IPS-20b (cell line): ENCODE results near the gene NUDT19.

Source experiments
- H3K27ac ChIP-seq: one replicate; pipeline ENCODE4 v1.5.1; 2013; ENCODE audit warnings: low read length
- H3K27me3 ChIP-seq: 2 replicates; pipeline ENCODE4 v1.6.1; 2013; ENCODE audit warnings: mild to moderate bottlenecking, low read length, inconsistent platforms; ENCODE audit not compliant: insufficient read depth
- H3K36me3 ChIP-seq: 2 replicates; pipeline ENCODE4 v1.6.1; 2013; ENCODE audit warnings: low read depth, mild to moderate bottlenecking, inconsistent platforms, low read length, moderate library complexity; ENCODE audit not compliant: insufficient read depth
- H3K4me1 ChIP-seq: 2 replicates; pipeline ENCODE4 v1.6.1; 2013; ENCODE audit warnings: mild to moderate bottlenecking, control low read depth, inconsistent platforms, low read length, moderate library complexity; ENCODE audit not compliant: insufficient read depth
- H3K4me3 ChIP-seq: 2 replicates; pipeline ENCODE4 v1.5.1; 2013; ENCODE audit warnings: mild to moderate bottlenecking, low read length, inconsistent platforms
- H3K9ac ChIP-seq: 2 replicates; pipeline ENCODE4 v1.6.1; 2013; ENCODE audit warnings: low read depth, mild to moderate bottlenecking, inconsistent platforms, low read length, moderate library complexity
- H3K9me3 ChIP-seq: 2 replicates; pipeline ENCODE4 v1.6.1; 2013; ENCODE audit warnings: mild to moderate bottlenecking, low read depth, low read length, inconsistent platforms; ENCODE audit not compliant: insufficient read depth

NUDT19 gene

GRCh38 chr19:32748497-32748896 lies 56.9 kb downstream of the NUDT19 start:
- no peaks in the 10 kb centered on the region for H3K27me3 ChIP-seq
- no peaks in the 10 kb centered on the region for H3K4me1 ChIP-seq
- H3K9me3 ChIP-seq = no peaks in the 10 kb centered on the region
- no peak overlapping the region for H3K27ac ChIP-seq
- H3K9ac ChIP-seq = no peak overlapping the region
- H3K4me3 ChIP-seq = no peak overlapping the region
- no peaks in the 10 kb centered on the region for H3K36me3 ChIP-seq

- Histone ChIP-seq H3K4me1 (no peaks in the 10 kb centered on the region), H3K36me3 (no peaks in the 10 kb centered on the region), H3K27me3 (no peaks in the 10 kb centered on the region), H3K4me3 (no peak overlapping the region), H3K27ac (no peak overlapping the region), H3K9ac (no peak overlapping the region), H3K9me3 (no peaks in the 10 kb centered on the region)
These were observed 57.3 kb downstream of the NUDT19 start for GRCh38 chr19:32748948-32749347.

- no peak overlapping the region for H3K4me3 ChIP-seq
- no peak overlapping the region for H3K9ac ChIP-seq
- H3K36me3 ChIP-seq = no peaks in the 10 kb centered on the region
- H3K4me1 ChIP-seq = no peaks in the 10 kb centered on the region
- no peaks in the 10 kb centered on the region for H3K9me3 ChIP-seq
- no peaks in the 10 kb centered on the region for H3K27me3 ChIP-seq
- H3K27ac ChIP-seq = no peak overlapping the region
These were observed 57.7 kb downstream of the NUDT19 start for GRCh38 chr19:32749361-32749760.

GRCh38 chr19:32750441-32751055 lies 58.9 kb downstream of the NUDT19 start:
- Histone ChIP-seq H3K4me3 (no peak overlapping the region), H3K27ac (no peak overlapping the region)

GRCh38 chr19:32751066-32751465 lies 59.4 kb downstream of the NUDT19 start:
- no peaks in the 10 kb centered on the region for H3K4me1 ChIP-seq
- H3K27me3 ChIP-seq = no peaks in the 10 kb centered on the region
- no peak overlapping the region for H3K27ac ChIP-seq
- H3K9me3 ChIP-seq = no peaks in the 10 kb centered on the region; the same call in 1 of the 2 replicates
- no peak overlapping the region for H3K9ac ChIP-seq
- H3K4me3 ChIP-seq = no peak overlapping the region
- H3K36me3 ChIP-seq = no peaks in the 10 kb centered on the region

More at GRCh38 chr19:32750441-32751055, 58.9 kb downstream of the NUDT19 start:
- H3K9ac ChIP-seq = no peak overlapping the region
- no peaks in the 10 kb centered on the region for H3K27me3 ChIP-seq
- H3K4me1 ChIP-seq = no peaks in the 10 kb centered on the region
- H3K9me3 ChIP-seq = no peaks in the 10 kb centered on the region; the same call in 1 of the 2 replicates
- no peaks in the 10 kb centered on the region for H3K36me3 ChIP-seq

- H3K36me3 ChIP-seq = no peaks in the 10 kb centered on the region
- H3K4me1 ChIP-seq = no peaks in the 10 kb centered on the region
- peaks cover 11% of the 10 kb centered on the region for H3K9me3 ChIP-seq
- H3K27ac ChIP-seq = no peak overlapping the region
- H3K27me3 ChIP-seq = no peaks in the 10 kb centered on the region
- H3K9ac ChIP-seq = no peak overlapping the region
- H3K4me3 ChIP-seq = no peak overlapping the region
These were observed 65.6 kb downstream of the NUDT19 start for GRCh38 chr19:32757189-32757588.
